IPS-20b (cell line): ENCODE measurements around the gene RALY.

Source experiments
- H3K27ac ChIP-seq: one replicate; pipeline ENCODE4 v1.5.1; 2013; ENCODE audit warnings: low read length
- H3K27me3 ChIP-seq: 2 replicates; pipeline ENCODE4 v1.6.1; 2013; ENCODE audit warnings: mild to moderate bottlenecking, low read length, inconsistent platforms; ENCODE audit not compliant: insufficient read depth
- H3K36me3 ChIP-seq: 2 replicates; pipeline ENCODE4 v1.6.1; 2013; ENCODE audit warnings: low read depth, mild to moderate bottlenecking, inconsistent platforms, low read length, moderate library complexity; ENCODE audit not compliant: insufficient read depth
- H3K4me1 ChIP-seq: 2 replicates; pipeline ENCODE4 v1.6.1; 2013; ENCODE audit warnings: mild to moderate bottlenecking, control low read depth, inconsistent platforms, low read length, moderate library complexity; ENCODE audit not compliant: insufficient read depth
- H3K4me3 ChIP-seq: 2 replicates; pipeline ENCODE4 v1.5.1; 2013; ENCODE audit warnings: mild to moderate bottlenecking, low read length, inconsistent platforms
- H3K9ac ChIP-seq: 2 replicates; pipeline ENCODE4 v1.6.1; 2013; ENCODE audit warnings: low read depth, mild to moderate bottlenecking, inconsistent platforms, low read length, moderate library complexity
- H3K9me3 ChIP-seq: 2 replicates; pipeline ENCODE4 v1.6.1; 2013; ENCODE audit warnings: mild to moderate bottlenecking, low read depth, low read length, inconsistent platforms; ENCODE audit not compliant: insufficient read depth

Gene RALY

DNA sequence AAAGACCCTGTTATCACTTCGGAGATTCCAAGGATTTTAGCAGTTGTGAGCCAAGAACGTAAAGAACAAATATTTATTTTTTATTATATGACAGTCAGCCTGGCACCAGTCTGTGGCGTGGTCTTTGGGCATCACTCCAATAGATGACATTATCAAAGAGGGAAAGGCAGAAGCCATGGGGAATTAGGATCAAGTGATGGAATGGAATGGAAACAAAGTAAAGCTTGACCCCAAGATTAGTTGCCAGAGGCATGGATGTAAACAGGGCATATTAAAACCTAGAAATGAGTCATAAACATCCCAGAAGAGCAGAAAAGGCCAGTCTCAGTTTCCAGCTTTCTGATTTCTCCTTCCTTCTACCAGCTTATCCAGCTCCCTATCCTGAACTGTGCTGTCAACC, 106.9 kb downstream of the RALY start:
- no peaks in the 10 kb centered on the region for H3K27me3 ChIP-seq
- no peak overlapping the region for H3K27ac ChIP-seq
- H3K36me3 ChIP-seq = peaks cover 100% of the 10 kb centered on the region
- no peak overlapping the region for H3K4me3 ChIP-seq
- no peaks in the 10 kb centered on the region for H3K9me3 ChIP-seq
- H3K9ac ChIP-seq = no peak overlapping the region
- no peaks in the 10 kb centered on the region for H3K4me1 ChIP-seq

DNA sequence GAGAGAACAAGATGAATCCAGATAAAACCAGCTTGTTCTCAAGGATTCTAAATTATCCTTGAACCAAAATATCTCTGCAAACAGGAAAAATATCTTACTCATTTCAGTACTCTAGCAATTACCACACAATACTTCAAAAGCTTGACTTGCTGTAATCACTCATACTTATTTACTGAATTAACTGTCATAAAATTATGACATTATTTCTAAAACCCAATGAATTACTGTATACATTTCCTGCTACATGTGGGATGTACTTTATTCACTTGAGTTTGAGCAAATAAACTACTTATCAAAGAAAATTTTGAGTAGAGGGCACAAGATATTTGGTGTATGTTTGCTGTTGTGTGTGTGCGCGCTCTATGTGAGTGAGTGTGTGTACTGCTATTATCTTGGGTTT, 108.6 kb downstream of the RALY start:
- Histone ChIP-seq H3K4me3 (no peak overlapping the region), H3K9ac (no peak overlapping the region), H3K27me3 (no peaks in the 10 kb centered on the region), H3K27ac (no peak overlapping the region), H3K36me3 (peaks cover 98% of the 10 kb centered on the region), H3K9me3 (no peaks in the 10 kb centered on the region), H3K4me1 (no peaks in the 10 kb centered on the region)

DNA sequence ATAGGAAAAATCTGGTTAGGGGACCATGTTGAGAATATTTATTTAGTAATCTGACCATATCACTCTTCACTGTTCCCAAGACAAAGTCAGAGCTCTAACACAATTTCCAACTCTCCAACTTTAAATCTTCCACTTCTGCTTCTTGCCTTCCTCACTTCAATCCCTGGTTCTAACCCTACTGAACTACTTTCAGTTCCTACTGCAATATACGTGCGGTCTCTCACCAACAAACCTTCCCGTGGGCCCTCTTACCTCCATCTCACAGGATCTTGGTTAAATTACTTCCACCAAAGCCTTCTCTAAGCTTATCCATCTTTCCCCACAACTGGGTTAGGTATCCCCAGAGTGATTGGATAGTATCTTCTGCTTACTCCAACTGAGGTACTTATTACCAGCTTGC, 110.3 kb downstream of the RALY start:
- no peaks in the 10 kb centered on the region for H3K4me1 ChIP-seq
- H3K27ac ChIP-seq = no peak overlapping the region

DNA sequence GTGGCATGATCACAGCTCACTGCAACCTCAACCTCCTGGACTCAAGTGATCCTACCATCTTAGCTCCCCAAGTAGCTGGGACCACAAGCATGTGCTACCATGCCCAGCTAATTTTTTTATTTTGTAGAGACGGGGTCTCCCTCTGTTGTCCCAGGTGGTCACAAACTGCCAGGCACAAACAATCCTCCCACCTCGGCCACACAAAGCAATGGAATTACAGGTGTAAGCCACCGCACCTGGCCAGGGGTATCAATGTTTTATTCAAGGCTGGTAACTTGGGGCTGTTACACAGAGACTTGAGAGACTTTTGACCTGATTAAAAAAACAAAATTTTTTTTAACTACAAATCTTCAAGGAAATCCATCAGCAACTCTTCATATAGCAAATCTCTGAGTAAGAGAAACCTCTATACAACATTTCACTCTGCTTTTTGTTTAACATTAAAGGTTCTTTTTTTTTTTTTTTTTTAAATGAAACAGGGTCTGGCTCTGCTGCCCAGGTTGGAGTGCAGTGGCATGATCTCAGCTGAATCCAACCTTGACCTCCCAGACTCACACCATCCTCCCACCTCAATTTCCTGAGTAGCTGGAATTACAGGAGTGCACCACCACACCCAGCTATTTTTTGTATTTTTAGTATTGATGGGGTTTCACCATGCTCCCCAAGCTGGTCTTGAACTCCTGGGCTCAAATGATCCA, 112.4 kb downstream of the RALY start:
- Histone ChIP-seq H3K9ac (no peak overlapping the region), H3K4me3 (no peak overlapping the region), H3K36me3 (peaks cover 84% of the 10 kb centered on the region), H3K27ac (no peak overlapping the region), H3K9me3 (no peaks in the 10 kb centered on the region), H3K27me3 (no peaks in the 10 kb centered on the region), H3K4me1 (no peaks in the 10 kb centered on the region; the same call in 1 of the 2 replicates)

More for the DNA sequence above, 110.3 kb downstream of the RALY start:
- Histone ChIP-seq H3K9me3 (no peaks in the 10 kb centered on the region), H3K4me3 (no peak overlapping the region), H3K36me3 (peaks cover 98% of the 10 kb centered on the region), H3K9ac (no peak overlapping the region), H3K27me3 (no peaks in the 10 kb centered on the region)

DNA sequence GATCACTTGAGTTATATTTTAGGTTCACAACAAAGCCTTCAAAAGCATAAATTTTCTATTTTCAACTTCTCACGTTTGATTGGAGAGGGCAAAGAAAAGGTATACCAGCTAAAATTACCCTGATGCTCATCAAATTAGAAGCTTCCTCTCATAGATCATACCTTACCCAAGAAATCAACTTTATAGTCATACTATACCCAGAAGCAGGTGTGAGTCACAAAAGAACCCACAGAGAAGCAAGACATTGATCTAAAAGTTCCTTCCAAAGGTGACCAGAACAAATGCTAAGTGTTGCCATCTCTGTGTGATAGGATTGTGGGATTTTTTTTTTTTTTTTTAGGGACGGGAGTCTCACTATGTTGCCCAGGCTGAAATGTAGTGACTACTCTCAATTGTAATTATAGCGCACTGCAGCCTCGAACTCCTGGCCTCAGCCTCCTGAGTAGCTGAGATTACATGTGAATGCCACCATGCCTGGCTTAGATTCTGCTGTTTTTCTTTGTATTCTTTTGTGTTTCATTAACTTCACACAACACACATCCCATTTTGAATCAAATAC, 115.0 kb downstream of the RALY start:
- Histone ChIP-seq H3K9me3 (no peaks in the 10 kb centered on the region), H3K36me3 (peaks cover 58% of the 10 kb centered on the region), H3K9ac (no peak overlapping the region), H3K27ac (no peak overlapping the region), H3K27me3 (no peaks in the 10 kb centered on the region), H3K4me1 (no peaks in the 10 kb centered on the region; the same call in 1 of the 2 replicates), H3K4me3 (peak overlapping the region; percentile 39; the same call in 1 of the 2 replicates)

DNA sequence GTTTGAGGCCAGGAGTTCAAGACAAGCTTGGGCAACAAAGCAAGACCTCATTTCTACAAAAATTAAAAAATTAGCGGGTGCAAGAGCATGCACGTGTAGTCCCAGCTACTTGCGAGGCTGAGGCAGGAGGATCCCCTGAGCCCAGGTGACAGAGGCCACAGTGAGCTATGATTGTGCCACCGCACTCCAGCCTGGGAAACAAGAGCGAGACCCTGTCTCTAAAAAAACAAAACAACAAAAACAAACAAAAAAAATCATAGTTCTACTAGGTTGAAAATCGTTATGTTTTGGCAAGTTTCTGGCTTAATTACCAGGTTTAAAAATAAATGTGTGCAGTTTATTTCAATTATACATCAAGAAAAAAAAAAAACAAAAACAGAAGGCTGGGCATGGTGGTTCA, 115.7 kb downstream of the RALY start:
- Histone ChIP-seq H3K27me3 (no peaks in the 10 kb centered on the region), H3K4me3 (no peak overlapping the region), H3K4me1 (no peaks in the 10 kb centered on the region; the same call in 1 of the 2 replicates), H3K36me3 (peaks cover 51% of the 10 kb centered on the region), H3K9me3 (no peaks in the 10 kb centered on the region), H3K9ac (no peak overlapping the region), H3K27ac (no peak overlapping the region)

DNA sequence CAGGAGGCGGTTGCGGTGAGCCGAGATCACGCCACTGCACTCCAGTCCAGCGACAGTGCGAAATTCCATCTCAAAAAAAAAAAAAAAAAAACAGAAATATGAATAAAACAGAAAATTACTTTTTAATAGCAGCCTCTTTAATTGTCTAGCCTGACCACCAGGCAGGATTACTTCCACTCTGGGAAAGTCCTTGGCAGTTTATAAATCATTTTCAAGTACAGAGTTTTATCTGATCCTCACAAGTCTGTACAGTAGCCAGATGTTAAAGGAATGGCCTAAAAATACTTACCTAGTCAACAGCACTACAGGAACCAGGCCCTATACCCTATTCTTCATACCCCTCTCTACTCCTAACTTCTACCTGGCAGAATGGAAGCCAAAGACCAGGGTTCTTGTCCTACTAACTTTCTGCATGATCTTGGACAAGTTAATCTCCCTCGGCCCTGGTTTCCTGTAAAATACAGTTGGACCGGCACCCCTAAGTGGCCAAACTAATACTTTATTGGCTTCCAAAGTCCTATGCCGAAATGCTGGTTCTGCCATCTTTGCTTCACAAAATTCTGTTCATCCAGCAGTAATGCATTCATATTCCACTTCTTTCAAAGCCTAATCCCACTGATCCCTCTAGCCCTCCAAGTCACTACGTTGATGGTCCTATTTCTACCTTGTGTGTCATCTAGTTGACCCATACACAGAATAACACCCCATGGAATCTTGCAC, 116.5 kb downstream of the RALY start:
- H3K9ac ChIP-seq = peak overlapping the region; percentile 99
- H3K27me3 ChIP-seq = no peaks in the 10 kb centered on the region
- H3K4me1 ChIP-seq = no peaks in the 10 kb centered on the region; the same call in 1 of the 2 replicates
- no peak overlapping the region for H3K27ac ChIP-seq
- peak overlapping the region; percentile 100 for H3K4me3 ChIP-seq
- H3K9me3 ChIP-seq = no peaks in the 10 kb centered on the region
- peaks cover 43% of the 10 kb centered on the region for H3K36me3 ChIP-seq

DNA sequence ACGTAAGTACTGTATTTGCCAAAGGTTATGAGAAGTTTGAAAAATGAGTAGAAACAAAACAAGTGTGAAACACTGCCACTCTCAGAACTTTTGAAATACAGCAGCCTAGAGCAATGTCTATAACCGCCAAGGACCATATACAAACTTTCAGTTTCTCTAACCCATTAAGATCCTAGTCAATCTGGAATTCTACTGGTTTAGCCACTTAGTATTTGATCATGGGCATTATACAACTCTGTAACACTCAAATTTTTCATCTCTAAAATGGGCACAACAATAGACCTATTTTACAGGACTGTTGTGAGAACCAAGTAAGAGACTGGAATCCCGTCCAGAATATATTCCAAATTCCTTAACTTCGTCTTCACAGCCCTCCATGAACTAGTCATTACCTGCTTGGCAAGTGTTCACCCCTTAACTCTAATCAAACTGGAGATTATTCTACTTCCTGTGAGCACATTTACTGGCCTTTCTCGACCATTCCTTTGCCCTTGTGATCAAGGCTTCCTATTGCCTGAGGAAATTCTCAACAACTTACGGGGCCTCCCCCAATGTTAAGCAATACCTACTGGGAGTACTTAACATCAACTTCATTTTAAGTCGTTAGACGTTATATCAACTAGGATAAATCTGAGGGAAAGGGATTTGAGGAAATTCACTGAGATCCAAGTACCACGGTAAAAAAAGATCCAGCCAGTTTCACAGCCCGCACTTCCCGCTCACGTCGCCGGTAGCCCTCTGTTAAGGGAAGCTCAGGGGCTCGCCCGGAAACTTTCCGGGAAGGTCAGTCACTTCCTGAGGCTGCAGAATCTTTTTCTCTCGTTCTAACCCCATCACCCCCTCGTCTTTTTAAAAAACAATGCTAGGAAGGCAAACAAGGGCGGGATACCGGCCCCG, 117.3 kb downstream of the RALY start:
- Histone ChIP-seq H3K9me3 (no peaks in the 10 kb centered on the region), H3K4me3 (peak overlapping the region; percentile 100), H3K36me3 (peaks cover 35% of the 10 kb centered on the region), H3K4me1 (no peaks in the 10 kb centered on the region; the same call in 1 of the 2 replicates), H3K27ac (peak overlapping the region; percentile 97), H3K27me3 (no peaks in the 10 kb centered on the region), H3K9ac (peak overlapping the region; percentile 99)

DNA sequence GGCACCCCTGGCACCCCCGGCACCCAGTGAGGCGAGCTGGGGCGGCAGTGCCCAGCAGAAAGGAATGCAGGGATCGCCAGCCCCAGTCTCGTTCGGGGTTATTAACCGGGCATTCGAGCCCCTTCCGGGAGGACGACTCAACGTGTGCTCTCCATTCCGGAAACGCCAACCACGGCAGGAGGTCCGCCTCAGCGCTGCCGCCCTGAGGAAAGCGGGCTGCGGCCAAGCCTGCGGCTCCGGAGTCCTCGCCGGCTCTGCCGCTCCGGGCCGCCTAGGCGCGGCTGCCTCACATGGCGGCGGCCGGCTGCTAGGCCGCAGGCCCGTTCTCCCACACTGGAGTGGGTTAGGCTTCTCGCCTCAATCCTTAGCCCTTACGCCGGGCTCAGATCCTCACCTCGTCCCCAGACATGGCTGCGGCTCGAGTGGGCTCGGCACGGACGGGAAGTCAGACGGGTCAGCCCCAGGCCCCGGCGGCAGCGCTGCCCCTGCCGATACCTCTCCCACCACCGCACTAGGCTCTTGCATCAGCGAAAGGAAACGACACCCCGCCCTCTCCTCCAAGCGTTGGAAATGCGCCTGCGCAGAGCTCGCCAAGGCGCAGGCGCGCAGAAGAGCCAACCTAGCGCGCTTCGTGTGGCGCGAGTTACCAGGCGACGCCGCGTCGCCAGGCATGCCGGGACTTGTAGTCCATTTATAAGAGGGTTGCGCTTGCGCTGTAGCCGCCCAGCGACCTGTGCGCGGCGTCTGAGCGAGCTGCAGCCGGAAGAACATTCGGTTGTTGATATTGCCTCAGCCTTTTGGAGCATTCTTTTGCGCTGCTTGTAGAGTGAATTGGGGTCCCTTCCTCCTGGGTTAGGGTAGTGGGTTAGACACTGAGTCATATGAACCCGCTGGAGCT, 118.2 kb downstream of the RALY start, which contains the start of gene EIF2S2:
Gene EIF2S2 (minus strand): TSS at position 542 of the 898 bp plus-strand sequence. CDS start 133 bp downstream, at position 409.
- Histone ChIP-seq H3K9ac (peak within 1 kb of the TSS; percentile 99), H3K9me3 (no peaks in the 10 kb centered on the region), H3K4me1 (no peaks in the 10 kb centered on the region; the same call in 1 of the 2 replicates), H3K4me3 (peak within 1 kb of the TSS; percentile 100), H3K36me3 (peaks cover 28% of the 10 kb centered on the region), H3K27ac (peak within 1 kb of the TSS; percentile 97), H3K27me3 (no peaks in the 10 kb centered on the region)

DNA sequence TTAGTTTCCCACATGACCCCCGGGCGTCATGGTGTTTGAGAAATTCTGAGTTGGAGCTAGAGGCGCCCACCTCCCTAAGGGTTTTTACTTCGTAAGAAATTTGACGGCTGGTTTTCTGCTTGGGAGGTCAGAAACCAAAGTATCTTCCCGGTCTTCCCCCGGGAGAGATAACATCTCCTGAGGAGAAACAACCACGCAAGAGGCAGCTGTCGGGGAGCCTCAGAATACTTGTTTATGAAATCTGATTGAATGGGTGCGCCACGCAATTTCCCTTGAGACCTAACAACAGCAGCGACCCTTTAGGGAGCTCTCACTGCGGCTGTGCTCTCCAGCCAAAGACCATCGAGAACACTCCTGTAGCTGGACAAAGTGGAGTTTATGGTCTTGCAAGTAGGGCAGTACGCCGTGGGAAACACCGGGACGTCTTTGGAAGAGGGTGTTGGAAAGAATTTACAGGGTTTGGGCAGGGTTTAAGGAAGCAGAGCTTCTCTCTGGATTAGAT, 118.9 kb downstream of the RALY start:
- H3K4me1 ChIP-seq = no peaks in the 10 kb centered on the region; the same call in 1 of the 2 replicates
- H3K27me3 ChIP-seq = no peaks in the 10 kb centered on the region
- peak overlapping the region; percentile 99; the same call in 1 of the 2 replicates for H3K9ac ChIP-seq
- H3K9me3 ChIP-seq = no peaks in the 10 kb centered on the region
- peaks cover 21% of the 10 kb centered on the region for H3K36me3 ChIP-seq
- no peak overlapping the region for H3K27ac ChIP-seq
- H3K4me3 ChIP-seq = peak overlapping the region; percentile 100
